Measurements from ENCODE around the gene RBKS. TPM values are rescaled to one million over a fixed set of nuclear protein-coding genes. Genes with fewer than 3 reads are reported as not detected.
A peak's percentile ranks its signal among the peaks of the same experiment; 100 is the strongest.

Gene RBKS
- total and polyA plus RNA-seq, 2 of the 13 experiments (the other 11 are each of a cell fraction or from before 2014, with no cell fraction given): 7.7 to 8.3 TPM

- peak; percentile 92 for TF ChIP-seq ZBTB40 (IDR thresholded peaks at IDR 0.05)
- peak; percentile 92 for TF ChIP-seq ZBTB40 (CRISPR knock-in tag; IDR thresholded peaks at IDR 0.05)
- peak; percentile 91 for TF ChIP-seq ARNT2 (CRISPR knock-in tag; IDR thresholded peaks at IDR 0.05; ENCODE audit: low read depth)
- TF ChIP-seq SMYD3 (CRISPR knock-in tag; IDR thresholded peaks at IDR 0.05): peak; percentile 95; the same call in 1 of the 2 replicates
- TF ChIP-seq SNAPC2 (CRISPR knock-in tag; IDR thresholded peaks at IDR 0.05): peak; percentile 91
- TF ChIP-seq TRAFD1 (CRISPR knock-in tag; IDR thresholded peaks at IDR 0.05; ENCODE audit: borderline replicate concordance): no peak
- TF ChIP-seq ELF4 (CRISPR knock-in tag; IDR thresholded peaks at IDR 0.05; ENCODE audit: borderline replicate concordance): 0 out of 2 replicates have a peak, but pooled peaks have one; percentile 28
- no peak for TF ChIP-seq ZNF264 (CRISPR knock-in tag; IDR thresholded peaks at IDR 0.05)
- TF ChIP-seq ZNF142 (CRISPR knock-in tag; IDR thresholded peaks at IDR 0.05): peak; percentile 95
- peak; percentile 90; the same call in 1 of the 2 replicates for TF ChIP-seq MYC (CRISPR knock-in tag; IDR thresholded peaks at IDR 0.05; ENCODE audit: borderline replicate concordance)
Measured at GRCh38 chr2:27771548-27772335, 118.4 kb downstream of the RBKS start, which contains the start of gene MRPL33 (continued).

All from HepG2 (cell line).